ENCODE measurements around the gene CEP350. TPM values are rescaled to one million over a fixed set of nuclear protein-coding genes. Genes with fewer than 3 reads are reported as not detected.

Gene CEP350
- total RNA-seq, 1 donor from 2014 or later = 53.0 TPM

GRCh38 chr1:179941454-179941853 is 13.2 kb upstream of the CEP350 start:
- no peak for TF ChIP-seq POLR2A (IDR thresholded peaks at IDR 0.05)
- TF ChIP-seq CTCF (IDR thresholded peaks at IDR 0.05) = no peak
- no peak for TF ChIP-seq POLR2AphosphoS5 (IDR thresholded peaks at IDR 0.05; ENCODE audit: insufficient read depth in 1 of 2, low read depth in 1 of 2)
- no peaks in the 10 kb centered on the region for H3K36me3 ChIP-seq
- no peaks in the 10 kb centered on the region for H3K4me1 ChIP-seq
- H3K9me3 ChIP-seq = no peaks in the 10 kb centered on the region
- H3K27me3 ChIP-seq = no peaks in the 10 kb centered on the region
- no peak overlapping the region for H3K4me3 ChIP-seq
- no peak for DNase-seq (ENCODE audit: extremely low spot score in 2 of 2)
- H3K27ac ChIP-seq = no peak overlapping the region
- intact Hi-C loops (cut with DNase I) = no loop called here

- Histone ChIP-seq H3K9me3 (no peaks in the 10 kb centered on the region), H3K27me3 (no peaks in the 10 kb centered on the region), H3K27ac (no peak overlapping the region), H3K4me1 (peaks cover 12% of the 10 kb centered on the region), H3K36me3 (no peaks in the 10 kb centered on the region), H3K4me3 (no peak overlapping the region)
- no peak for DNase-seq (ENCODE audit: extremely low spot score in 2 of 2)
- no peak for TF ChIP-seq CTCF (IDR thresholded peaks at IDR 0.05)
- intact Hi-C loops (cut with DNase I) = no loop called here
These were observed 4.0 kb upstream of the CEP350 start for GRCh38 chr1:179950651-179951050.

GRCh38 chr1:179951383-179952144 is 3.0 kb upstream of the CEP350 start:
- no peaks in the 10 kb centered on the region for H3K36me3 ChIP-seq
- peaks cover 21% of the 10 kb centered on the region for H3K4me1 ChIP-seq
- H3K9me3 ChIP-seq = no peaks in the 10 kb centered on the region
- no peak overlapping the region for H3K27ac ChIP-seq
- H3K27me3 ChIP-seq = no peaks in the 10 kb centered on the region
- no peak for DNase-seq (ENCODE audit: extremely low spot score in 2 of 2)
- TF ChIP-seq POLR2AphosphoS5 (IDR thresholded peaks at IDR 0.05; ENCODE audit: insufficient read depth in 1 of 2, low read depth in 1 of 2) = no peak
- no peak for TF ChIP-seq POLR2A (IDR thresholded peaks at IDR 0.05)
- no peak for TF ChIP-seq CTCF (IDR thresholded peaks at IDR 0.05)
- H3K4me3 ChIP-seq = no peak overlapping the region
- intact Hi-C loops (cut with DNase I) = no loop called here

GRCh38 chr1:179952186-179952585 is 2.4 kb upstream of the CEP350 start:
- no peaks in the 10 kb centered on the region for H3K9me3 ChIP-seq
- DNase-seq (ENCODE audit: extremely low spot score in 2 of 2) = no peak
- H3K4me3 ChIP-seq = no peak overlapping the region
- no peaks in the 10 kb centered on the region for H3K36me3 ChIP-seq
- H3K27ac ChIP-seq = no peak overlapping the region
- no peak for TF ChIP-seq CTCF (IDR thresholded peaks at IDR 0.05)
- H3K27me3 ChIP-seq = no peaks in the 10 kb centered on the region
- H3K4me1 ChIP-seq = peaks cover 24% of the 10 kb centered on the region
- intact Hi-C loops (cut with DNase I) = no loop called here

GRCh38 chr1:179953974-179954492 is 577 bp upstream of the CEP350 start:
- Histone ChIP-seq H3K9me3 (no peaks in the 10 kb centered on the region), H3K27ac (peak overlapping the region; percentile 97), H3K4me1 (peaks cover 31% of the 10 kb centered on the region), H3K4me3 (peak overlapping the region; percentile 93 to 98), H3K36me3 (no peaks in the 10 kb centered on the region), H3K27me3 (no peaks in the 10 kb centered on the region)
- intact Hi-C loops (cut with DNase I) = no loop called here
- TF ChIP-seq CTCF (IDR thresholded peaks at IDR 0.05) = peak in 1 of 3 experiments; percentile 23
- TF ChIP-seq POLR2A (IDR thresholded peaks at IDR 0.05) = peak in 1 of 2 donors; percentile 4
- no peak for TF ChIP-seq POLR2AphosphoS5 (IDR thresholded peaks at IDR 0.05; ENCODE audit: insufficient read depth in 1 of 2, low read depth in 1 of 2)
- DNase-seq (ENCODE audit: extremely low spot score in 2 of 2) = no peak
